GM19035 (cell line): ENCODE measurements around the gene LDHA.

Experiments
- ATAC-seq: cut with Tn5 transposase; IDR thresholded peaks from one replicate; pipeline ENCODE4 v1.9.1; 2021; ENCODE audit not compliant: unreplicated experiment

LDHA gene

DNA sequence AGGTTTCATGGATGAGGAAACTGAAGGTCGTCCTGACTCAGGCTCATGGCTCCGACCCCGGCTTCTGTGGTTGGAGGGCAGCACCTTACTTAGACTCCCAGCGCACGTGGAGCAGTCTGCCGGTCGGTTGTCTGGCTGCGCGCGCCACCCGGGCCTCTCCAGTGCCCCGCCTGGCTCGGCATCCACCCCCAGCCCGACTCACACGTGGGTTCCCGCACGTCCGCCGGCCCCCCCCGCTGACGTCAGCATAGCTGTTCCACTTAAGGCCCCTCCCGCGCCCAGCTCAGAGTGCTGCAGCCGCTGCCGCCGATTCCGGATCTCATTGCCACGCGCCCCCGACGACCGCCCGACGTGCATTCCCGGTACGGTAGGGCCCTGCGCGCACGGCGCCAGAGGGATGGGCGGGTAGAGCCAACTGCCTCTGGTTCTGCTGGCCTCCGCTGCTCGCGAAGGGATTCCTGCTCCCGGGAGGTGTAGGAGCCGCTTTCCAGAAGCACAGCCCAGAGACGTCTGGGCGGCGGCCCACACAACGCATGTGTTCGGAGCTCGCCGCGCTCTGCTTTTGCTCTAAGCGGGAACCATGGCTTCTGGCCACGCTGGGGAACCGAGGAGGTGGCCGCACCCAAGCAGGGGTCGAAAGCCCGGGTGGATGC lies at the start of gene LDHA:
TSS of gene LDHA (plus strand) at position 289 of the 653 bp plus-strand sequence. CDS start 2,280 bp downstream, outside the sequence.
- ATAC-seq: peak; percentile 60

DNA sequence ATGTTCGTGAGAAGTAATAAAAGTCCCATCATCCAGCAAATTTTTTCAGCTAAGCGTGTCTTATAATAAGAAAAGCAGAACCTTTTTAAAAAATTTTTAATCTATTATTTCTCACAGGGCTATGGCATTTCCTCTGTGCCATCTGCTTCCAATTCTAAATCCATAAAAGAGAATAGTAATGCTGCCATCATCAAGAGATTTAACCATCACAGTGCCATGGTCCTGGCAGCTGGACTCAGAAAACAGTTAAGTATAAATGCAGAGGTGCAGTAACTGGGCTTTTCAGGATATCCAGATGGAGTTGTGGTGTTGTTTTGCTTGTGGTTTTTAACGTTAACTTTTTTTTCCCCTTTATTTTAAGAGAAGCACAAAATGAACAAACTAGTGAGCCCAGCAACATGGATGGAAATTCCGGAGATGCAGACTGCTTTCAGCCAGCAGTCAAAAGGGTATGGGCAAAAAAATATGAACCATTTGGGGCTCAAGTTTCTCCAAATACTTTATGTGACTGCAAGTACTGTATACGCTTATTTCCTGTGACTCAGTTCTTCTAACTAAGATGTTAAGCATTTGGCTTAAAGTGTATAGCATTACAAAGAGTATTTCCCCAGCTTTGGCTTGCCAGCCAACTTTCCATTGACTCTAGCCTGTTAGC lies 46.8 kb upstream of the LDHA start:
- no peak for ATAC-seq

DNA sequence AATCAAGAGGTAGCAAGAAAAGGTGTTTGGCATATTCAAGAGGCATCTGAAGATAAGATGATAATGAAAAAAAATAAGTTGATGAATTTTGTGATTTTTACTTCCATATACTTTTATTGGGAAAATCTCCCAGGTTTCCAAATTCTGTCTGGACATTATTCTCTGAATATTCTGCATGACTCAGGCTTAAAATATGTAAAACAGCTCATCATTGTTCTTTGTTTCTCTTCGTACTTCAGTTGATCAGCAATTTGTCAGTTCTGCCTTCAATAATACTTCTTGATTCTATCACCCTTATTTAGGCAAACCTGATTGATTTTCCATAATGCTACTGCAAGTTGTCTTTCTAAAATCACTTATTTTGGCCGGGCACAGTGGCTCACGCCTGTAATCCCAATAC lies 41.8 kb upstream of the LDHA start:
- ATAC-seq: no peak

DNA sequence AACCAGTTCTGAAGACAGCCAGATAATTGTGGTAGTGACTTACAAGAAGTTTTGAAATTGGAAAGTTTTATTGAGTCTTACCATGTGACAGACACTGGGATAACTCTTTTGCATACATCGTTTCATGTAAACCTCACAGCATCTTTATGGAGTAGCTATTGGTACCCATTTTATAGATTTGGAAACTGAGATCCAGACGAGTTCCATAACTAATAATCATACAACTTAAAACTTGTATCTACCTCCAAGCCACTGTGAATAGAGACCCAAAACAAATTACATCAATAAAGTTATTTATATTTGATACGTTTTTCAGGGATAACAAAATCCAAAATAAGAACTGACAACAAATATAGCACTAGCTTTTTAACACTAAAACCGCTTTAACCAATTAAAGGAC lies 35.7 kb upstream of the LDHA start:
- no peak for ATAC-seq

DNA sequence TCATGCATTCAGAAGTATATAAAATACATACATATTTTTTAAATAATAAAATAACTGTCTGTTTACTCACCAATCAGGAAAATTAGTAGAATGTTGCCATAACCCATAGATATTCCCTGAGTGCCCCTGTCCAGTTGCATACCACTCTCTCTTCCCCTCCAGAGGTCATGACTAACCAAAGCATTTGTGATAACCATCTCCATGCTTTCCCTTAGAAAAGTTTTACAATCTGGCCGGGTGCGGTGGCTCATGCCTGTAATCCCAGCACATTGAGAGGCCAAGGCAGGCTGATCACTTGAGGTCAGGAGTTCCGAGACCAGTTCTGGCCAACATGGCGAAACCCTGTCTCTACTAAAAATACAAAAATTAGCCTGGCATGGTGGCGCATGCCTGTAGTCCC lies 33.2 kb upstream of the LDHA start:
- no peak for ATAC-seq

DNA sequence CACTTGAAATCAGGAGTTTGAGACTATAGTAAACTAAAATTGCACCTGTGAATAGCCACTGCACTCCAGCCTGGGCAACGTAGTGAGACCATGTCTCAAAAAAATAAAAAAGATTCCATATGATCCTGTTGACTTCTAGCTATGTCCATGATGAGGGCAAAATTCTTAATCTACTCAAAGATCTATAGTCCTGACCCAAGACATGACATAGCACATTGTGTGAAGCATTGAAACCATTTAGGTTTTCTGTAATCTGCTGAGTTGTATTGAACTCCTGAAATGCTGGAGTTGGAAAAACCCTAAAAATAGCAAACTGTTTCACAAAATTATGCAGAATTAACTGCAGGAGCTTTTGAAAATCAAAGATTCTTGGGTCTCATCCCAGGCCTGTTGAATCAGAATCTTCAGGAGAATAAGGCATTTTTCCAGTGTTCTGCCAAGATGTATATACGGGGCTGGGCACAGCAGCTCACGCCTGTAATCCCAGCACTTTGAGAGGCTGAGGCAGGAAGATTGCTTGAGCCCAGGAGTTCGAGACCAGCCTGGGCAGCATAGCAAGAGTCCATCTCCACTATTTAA lies 29.8 kb upstream of the LDHA start:
- ATAC-seq: no peak

DNA sequence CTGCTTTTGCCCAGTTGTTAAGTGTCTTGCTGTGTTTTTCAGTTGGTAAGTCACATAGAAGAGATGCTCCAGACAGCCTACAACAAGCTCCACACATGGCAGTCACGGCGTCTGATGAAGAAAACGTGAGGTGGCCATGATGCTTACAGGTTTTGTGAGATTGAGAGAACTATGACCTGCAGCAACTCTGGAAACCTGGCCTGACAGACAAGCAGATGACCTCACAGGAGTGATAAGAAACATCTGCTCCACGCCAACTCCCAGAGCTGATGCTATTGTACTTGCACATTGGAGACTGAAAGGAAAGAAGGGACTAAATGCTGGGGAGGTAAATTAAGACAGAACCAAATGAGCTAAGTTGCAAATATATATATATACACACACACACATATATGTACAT lies 28.6 kb upstream of the LDHA start:
- no peak for ATAC-seq

DNA sequence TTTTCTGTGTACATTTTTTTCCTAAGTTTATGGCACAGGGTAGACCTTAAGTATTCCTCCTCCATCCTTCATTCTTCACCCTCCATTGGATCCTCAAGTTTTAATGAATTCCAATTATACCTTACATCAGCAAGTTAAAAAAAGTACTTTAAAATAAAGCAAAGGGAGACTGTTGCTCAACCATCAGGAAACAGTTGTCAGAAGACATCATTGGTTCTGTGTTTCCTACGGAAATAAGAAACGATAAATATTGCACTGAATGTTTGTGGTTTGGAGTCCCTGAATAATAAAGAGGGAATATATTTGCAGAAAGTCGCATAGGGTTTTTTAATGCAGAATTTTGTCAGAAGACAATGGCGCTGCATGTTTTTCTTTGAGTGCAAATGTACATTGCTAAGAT lies 28.1 kb upstream of the LDHA start:
- ATAC-seq: no peak

DNA sequence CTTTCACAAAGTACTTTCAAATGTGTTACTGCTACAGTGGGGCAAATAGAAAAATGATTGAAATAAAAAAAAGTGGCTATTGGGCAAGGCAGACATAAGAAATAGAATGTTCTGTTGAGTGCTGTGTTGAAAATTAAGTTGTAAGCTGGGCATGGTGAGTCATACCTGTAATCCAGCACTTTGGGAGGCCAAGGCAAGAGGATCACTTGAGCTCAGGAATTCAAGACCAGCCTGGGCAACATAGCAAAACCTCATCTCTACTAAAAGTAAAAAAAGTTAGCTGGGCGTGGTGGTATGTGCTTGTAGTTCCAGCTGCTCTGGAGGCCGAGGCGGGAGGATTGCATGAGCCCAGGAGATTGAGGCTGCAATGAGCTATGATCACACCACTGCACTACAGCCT lies 26.9 kb upstream of the LDHA start:
- no peak for ATAC-seq

DNA sequence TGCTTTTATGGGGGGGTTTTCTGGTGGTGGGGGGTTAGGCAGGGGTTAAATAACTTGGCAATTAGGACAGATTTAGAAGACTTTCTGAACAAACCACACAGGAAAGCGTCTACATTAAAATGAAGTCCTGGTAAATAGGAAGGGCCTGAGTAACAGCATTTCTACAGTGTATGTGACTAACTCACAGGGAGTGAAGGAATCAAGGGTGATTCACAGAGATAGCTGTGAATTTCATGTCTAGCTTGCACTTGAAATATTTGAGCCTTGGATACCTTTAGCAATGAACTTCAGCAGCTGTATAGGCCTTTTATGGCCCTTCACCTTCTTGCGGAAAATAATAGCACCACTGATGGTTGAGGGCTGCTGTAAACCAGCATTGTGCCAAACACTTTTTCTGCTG lies 26.1 kb upstream of the LDHA start:
- no peak for ATAC-seq

DNA sequence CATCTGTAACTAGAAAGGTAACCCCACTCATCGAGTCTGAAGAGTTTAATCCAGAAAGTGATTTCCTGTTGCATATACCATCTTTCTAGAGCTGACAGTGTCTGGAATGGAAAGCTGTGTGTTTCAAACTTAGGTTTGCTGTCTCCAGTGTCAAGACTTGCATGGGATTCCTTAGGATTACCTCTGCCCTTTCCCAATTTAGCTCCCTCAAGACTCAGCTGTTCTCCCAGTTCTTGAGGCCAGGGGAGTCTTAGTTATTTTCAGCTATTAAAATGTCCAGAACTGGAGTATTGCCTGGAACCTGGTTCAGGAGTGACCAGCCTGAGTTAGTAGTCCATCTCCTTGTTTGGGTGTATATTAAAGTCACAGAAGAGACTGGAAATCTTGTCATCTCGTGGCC lies 25.0 kb upstream of the LDHA start:
- ATAC-seq: no peak

DNA sequence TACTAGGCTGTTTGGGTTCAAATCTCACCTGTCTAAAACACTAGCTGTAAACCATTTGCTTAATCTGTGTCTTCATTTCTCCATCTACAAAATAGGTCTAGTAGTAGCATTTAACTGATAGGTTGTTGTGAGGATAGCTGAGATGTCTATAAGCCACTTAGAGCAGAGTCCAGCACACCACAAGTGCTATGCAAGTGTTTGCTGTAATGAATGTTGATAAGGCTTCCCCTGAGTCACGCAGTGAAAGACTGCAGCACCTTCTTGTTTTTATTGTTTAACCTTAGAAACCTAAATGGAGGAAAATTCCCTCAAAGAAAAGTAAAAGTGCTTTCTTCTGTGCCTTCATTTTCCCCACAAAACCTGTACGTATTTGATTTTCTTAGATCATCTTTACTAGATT lies 23.1 kb upstream of the LDHA start:
- no peak for ATAC-seq

DNA sequence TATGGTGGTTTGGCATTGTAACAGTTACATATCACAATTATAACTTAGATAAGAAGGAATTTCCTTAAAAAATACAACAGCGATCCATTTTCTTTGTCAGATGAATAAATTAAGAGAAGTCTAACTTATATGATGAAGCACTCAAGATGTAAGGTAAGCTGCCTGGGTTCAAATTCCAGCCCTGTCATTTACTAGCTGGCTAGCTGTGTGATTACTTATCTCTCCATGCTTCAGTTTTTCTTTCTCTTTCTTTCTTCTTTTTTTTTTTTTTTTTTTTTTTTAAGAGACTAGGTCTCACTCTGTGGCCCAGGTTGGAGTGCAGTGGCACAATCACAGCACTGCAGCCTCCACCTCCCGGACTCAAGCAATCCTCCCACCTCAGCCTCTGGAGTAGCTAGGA lies 22.2 kb upstream of the LDHA start:
- no peak for ATAC-seq

DNA sequence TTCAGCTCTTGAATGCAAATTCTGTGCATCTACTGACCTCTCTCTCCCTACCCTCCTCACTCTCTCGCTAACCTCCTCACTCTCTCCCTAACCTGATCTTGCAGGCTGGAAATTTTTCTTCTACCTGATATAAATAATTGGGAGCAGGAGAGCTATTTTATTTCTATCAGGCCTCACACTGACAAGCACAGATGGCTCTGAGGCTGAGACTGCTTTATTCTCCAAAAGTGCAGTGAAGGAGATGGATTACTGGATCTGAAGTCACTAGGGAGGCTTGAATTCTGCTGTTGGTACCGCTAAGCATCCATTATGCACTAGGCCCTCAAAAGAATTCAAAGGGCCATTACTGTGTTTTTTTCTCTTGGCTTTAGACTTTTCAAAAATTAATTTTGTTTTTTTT lies 19.4 kb upstream of the LDHA start:
- ATAC-seq: no peak

DNA sequence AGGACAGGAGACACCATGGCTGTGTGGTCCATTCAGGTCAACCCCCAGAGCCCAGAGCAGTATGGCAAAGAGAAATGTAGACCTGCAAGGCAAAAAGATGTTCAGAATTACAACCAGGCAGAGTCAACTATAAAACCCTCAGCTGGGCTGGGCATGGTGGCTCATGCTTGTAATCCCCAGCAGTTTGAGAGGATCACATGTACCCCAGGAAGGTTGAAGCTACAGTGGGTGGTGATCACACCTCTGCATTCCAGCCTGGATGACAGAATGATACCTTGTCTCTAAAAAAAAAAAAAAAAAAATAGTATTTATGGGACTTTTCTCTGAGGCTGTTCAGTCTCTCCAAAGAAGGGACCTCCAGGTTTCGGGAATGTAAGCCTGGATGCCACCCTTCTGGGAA lies 18.4 kb upstream of the LDHA start:
- ATAC-seq: no peak

DNA sequence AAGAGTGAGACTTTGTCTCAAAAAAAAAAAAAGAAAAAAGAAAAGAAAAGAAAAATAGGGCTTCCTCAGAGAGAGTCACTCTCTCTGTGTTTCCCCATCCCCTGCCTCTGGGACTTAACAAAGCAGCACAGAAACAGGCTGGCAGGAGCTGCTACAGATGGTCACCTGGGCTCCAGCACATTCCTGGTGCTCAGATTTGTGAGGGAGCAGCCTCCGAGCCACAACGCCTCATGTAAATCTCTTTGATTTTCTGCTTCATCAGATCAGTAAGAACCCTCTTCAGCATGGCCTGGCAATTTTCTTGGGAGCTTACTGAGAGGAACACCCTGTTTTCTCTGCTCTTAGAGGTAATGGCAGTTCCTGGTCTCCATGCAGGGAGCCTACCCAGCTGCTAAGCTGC lies 15.2 kb upstream of the LDHA start:
- ATAC-seq: no peak

DNA sequence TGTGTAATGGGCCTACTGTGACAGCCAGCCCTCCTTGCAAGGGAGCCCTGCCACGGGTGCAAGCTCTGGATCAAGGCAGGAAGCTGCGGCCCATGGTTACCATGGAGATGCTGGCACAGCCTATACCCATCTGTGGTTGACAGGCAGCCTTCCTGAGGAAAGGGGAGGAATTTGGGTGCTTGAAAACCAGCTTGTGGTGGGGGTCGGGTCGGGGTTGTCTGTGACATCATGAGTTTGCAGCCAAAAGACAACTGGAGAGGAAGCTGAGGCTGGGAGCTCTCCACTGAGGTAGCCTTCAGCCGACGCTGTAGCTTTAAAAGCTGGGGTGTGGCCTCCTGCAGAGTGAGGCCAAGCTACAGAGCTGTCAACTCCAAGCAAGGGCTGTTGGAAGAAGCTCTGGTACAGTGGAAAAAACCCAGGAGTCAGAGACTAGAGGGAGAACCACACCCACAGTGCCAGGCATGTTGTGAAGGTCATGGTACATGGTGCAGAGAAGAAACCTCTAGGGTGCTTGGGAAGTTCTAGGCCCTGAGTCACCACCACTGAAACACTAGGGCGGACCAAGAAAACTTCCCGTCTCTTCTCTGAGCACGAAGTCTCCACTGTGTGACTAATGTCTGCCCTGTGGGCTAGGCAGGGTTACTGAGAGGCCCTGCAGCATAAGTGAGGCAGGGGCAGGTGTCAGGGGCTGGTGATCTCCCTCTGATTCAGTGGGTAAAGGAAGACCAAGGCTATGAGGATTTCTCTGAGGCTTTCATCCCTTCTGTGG lies 10.8 kb upstream of the LDHA start:
- ATAC-seq: peak; percentile 91

DNA sequence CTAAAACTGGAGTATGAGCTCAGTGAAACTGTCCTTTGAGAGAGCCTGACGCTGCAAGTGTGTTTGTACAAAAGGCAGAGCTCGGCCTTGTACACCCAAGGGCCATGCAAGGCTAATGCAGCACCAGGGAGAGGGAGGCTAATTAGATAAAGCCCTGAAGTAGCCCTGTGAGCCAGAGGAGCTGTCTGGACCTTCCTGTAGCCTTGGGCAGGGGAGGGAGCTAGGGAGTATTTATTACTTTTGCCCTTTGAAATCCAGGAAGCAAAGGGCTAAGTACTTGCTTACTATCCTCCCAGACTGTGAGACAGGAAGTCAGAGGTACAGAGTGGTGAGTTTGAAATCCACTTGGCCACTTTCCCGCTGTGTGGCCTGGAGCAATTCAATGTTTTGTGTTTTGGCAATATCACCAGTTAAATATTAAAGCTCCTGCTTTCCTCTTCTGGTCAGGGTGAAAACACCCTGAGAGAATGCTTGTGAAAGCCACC lies 10.2 kb upstream of the LDHA start:
- peak; percentile 28 for ATAC-seq

DNA sequence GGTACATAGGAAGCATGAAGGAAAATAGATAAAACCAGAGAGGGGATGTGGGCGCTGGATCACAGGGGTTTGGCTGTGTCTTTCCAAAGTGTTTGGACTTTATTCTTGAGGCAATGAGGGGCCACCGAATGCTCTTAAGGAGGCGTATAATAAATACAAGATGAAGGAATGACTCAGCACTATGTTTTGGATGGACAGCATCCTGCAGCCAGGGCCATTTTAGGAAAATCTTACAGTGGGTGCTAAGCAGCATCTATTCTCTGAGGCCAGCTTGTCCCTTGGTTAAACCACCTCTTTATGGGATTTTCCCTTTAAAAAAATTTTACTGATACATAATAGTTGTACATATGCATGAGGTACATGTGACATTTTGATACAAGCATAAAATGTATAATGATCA lies 4.3 kb upstream of the LDHA start:
- ATAC-seq: no peak

DNA sequence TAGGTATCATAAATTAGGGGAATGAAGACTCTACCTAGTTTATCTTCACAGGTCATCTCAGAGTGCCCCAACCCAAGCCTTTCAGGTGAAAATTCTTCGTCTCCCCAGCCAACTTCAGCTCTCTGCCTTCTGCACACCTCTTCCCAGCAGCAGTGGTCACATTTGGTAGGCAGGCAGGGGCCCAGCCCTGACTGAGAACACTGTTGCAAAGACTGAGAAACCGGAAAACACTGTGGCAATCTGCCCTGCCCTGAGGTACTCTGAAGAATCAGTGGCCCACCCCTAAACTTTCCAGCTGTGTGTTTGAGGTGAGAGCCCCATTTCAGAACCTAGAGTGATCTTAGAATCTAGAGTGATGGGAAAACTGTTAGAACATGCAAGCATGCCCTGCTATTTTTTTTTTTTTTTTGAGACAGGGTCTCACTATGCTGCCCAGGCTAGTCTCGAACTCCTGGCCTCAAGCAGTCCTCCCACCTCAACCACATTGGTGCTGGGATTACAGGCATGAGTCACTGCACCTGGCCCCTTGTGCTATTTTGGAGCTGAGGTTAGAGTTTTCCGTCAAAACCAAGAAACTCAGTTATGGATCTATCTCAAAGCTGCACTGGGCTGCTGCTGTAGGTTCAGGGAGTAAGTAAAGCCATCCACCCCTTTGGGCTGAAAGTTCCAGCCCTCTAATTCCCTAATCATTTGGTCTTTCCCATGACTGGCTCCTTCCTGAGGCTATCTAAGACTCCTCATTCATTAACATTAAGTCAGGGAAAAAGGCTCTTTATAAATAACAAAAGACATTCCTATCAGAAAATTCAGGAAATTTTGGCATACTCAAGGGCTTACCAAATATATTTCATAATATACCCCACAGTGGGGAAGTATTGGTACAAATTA lies 1.7 kb upstream of the LDHA start:
- no peak for ATAC-seq
